GM23338 (cell line): ENCODE data around the gene STEEP1. TPM values are rescaled to one million over a fixed set of nuclear protein-coding genes. Genes with fewer than 3 reads are reported as not detected.

Experiments used
- ATAC-seq: fragments of 200-7000 bp; cut with Tn5 transposase; 3 replicates; pipeline ENCODE4 v1.9.1; 2020
- DNase-seq: peaks from one replicate; pipeline ENCODE4 v3.0.0-alpha.2; 2015; ENCODE audit warnings: low spot score
- H2AFZ ChIP-seq: fragments of 200-600 bp; sonication (generic); 2 replicates; pipeline ENCODE4 v1.8.0; 2016; ENCODE audit warnings: antibody characterized with exemption, mild to moderate bottlenecking, moderate library complexity
- H3F3A ChIP-seq: fragments of 200-600 bp; sonication (generic); replicated peaks from 2 replicates; pipeline ENCODE4 v1.8.0; 2017; ENCODE audit warnings: antibody characterized with exemption, mixed run types, low read depth
- H3K27ac ChIP-seq: fragments of 200-600 bp; sonication (generic); 2 replicates; pipeline ENCODE4 v1.6.1; 2016; ENCODE audit warnings: low read depth
- H3K27me3 ChIP-seq: fragments of 200-600 bp; sonication (generic); 2 replicates; pipeline ENCODE4 v1.8.0; 2016; ENCODE audit warnings: mild to moderate bottlenecking, mixed run types, moderate library complexity; ENCODE audit not compliant: insufficient read depth
- H3K36me3 ChIP-seq: fragments of 200-600 bp; sonication (generic); 2 replicates; pipeline ENCODE4 v1.8.0; 2016; ENCODE audit warnings: mild to moderate bottlenecking; ENCODE audit not compliant: insufficient read depth
- H3K4me1 ChIP-seq: fragments of 200-600 bp; sonication (generic); 2 replicates; pipeline ENCODE4 v1.8.0; 2016; ENCODE audit warnings: mild to moderate bottlenecking, moderate library complexity; ENCODE audit not compliant: insufficient read depth
- H3K4me2 ChIP-seq: fragments of 200-600 bp; sonication (generic); 2 replicates; pipeline ENCODE4 v1.7.1; 2017; ENCODE audit warnings: mixed run types
- H3K4me3 ChIP-seq: fragments of 200-600 bp; sonication (generic); 2 replicates; pipeline ENCODE4 v1.6.1; 2016; ENCODE audit warnings: mixed run types
- H3K79me2 ChIP-seq: fragments of 200-600 bp; sonication (generic); replicated peaks from 2 replicates; pipeline ENCODE4 v1.8.0; 2017; ENCODE audit warnings: mild to moderate bottlenecking; ENCODE audit not compliant: insufficient read depth
- H3K9me2 ChIP-seq: fragments of 200-600 bp; sonication (generic); 2 replicates; pipeline ENCODE4 v1.8.0; 2017; ENCODE audit not compliant: insufficient read depth
- H4K20me1 ChIP-seq: fragments of 200-600 bp; sonication (generic); replicated peaks from 2 replicates; pipeline ENCODE4 v1.8.0; 2017; ENCODE audit warnings: mild to moderate bottlenecking; ENCODE audit not compliant: insufficient read depth
- H3K27ac Mint-ChIP-seq: 2 replicates; pipeline ENCODE4 v1.8.0; 2020; ENCODE audit warnings: inconsistent platforms, mild to moderate bottlenecking, moderate library complexity, mixed read lengths
- H3K27me3 Mint-ChIP-seq: 3 replicates; pipeline ENCODE4 v1.8.0; 2022; ENCODE audit warnings: low read depth, mild to moderate bottlenecking, moderate library complexity, mixed read lengths, inconsistent platforms; ENCODE audit not compliant: insufficient read depth, poor library complexity
- H3K36me3 Mint-ChIP-seq: 3 replicates; pipeline ENCODE4 v1.8.0; 2021; ENCODE audit warnings: low read depth, mild to moderate bottlenecking, inconsistent platforms, moderate library complexity, mixed read lengths
- H3K4me1 Mint-ChIP-seq: 3 replicates; pipeline ENCODE4 v1.8.0; 2020; ENCODE audit warnings: mild to moderate bottlenecking, inconsistent platforms, mixed read lengths
- H3K4me3 Mint-ChIP-seq: 3 replicates; pipeline ENCODE4 v1.8.0; 2021; ENCODE audit warnings: moderate library complexity, mild to moderate bottlenecking, inconsistent platforms, mixed read lengths
- H3K9me3 Mint-ChIP-seq: 3 replicates; pipeline ENCODE4 v1.8.0; 2020; ENCODE audit warnings: moderate library complexity, mild to moderate bottlenecking, inconsistent platforms, mixed read lengths
- CREB1 ChIP-seq: fragments of 250-450 bp; sonication (Bioruptor Pico); IDR thresholded peaks from 2 replicates; pipeline ENCODE4 v1.5.0; 2020; ENCODE audit warnings: low read depth, mild to moderate bottlenecking, moderate library complexity
- CTCF ChIP-seq, 2 experiments: fragments of 200-600 bp in 1 of 2; sonication (generic) in 1 of 2; conservative IDR thresholded peaks; 2 replicates each; pipeline versions ENCODE4 v1.5.1 to v1.6.1; 2016 to 2017; ENCODE audit warnings: antibody characterized with exemption in 2 of 2, low read depth in 2 of 2, mild to moderate bottlenecking in 2 of 2, moderate library complexity in 1 of 2
- JUNB ChIP-seq: IDR thresholded peaks from one replicate; pipeline ENCODE4 v1.6.1; 2016; ENCODE audit warnings: antibody characterized with exemption; ENCODE audit not compliant: unreplicated experiment
- ZNF331 ChIP-seq: fragments of 250-450 bp; sonication (Bioruptor Pico); IDR thresholded peaks from 2 replicates; pipeline ENCODE4 v1.5.0; 2020; ENCODE audit warnings: low read depth, mild to moderate bottlenecking, moderate library complexity
- ZNF462 ChIP-seq: fragments of 250-450 bp; sonication (Bioruptor Pico); IDR thresholded peaks from 2 replicates; pipeline ENCODE4 v1.5.0; 2020; ENCODE audit warnings: mild to moderate bottlenecking, moderate library complexity
- polyA plus RNA-seq: library from polyadenylated mRNA; unstranded; fragments of >200 nt; fragmentation: Nextera tagmentation; extraction: Ambion mirVana; gene quantifications from 2 replicates; pipeline ENCODE4 v1.2.1, GENCODE V29; 2016
- total RNA-seq: library from RNA; depleted of rRNA; stranded (reverse); fragments of >200 nt; shearing (Covaris generic); gene quantifications from 2 replicates; pipeline ENCODE4 v1.2.3, GENCODE V29; 2014

STEEP1 gene
- total and polyA plus RNA-seq, 2 experiments from 2014 or later = 16.6 to 42.3 TPM

GRCh38 chrX:119503484-119503861, 61.7 kb downstream of the STEEP1 start:
- peaks cover 3% of the 10 kb centered on the region; the same call in 1 of the 3 replicates for H3K4me1 Mint-ChIP-seq
- no peaks in the 10 kb centered on the region for H3K79me2 ChIP-seq
- TF ChIP-seq ZNF462 (CRISPR knock-in tag) = no peak
- no peak for TF ChIP-seq CREB1 (CRISPR knock-in tag)
- H3F3A ChIP-seq = no peaks in the 10 kb centered on the region
- H2AFZ ChIP-seq = no peak overlapping the region
- H4K20me1 ChIP-seq = no peaks in the 10 kb centered on the region
- no peak overlapping the region for H3K4me2 ChIP-seq
- no peak overlapping the region for H3K27ac ChIP-seq
- peaks cover 6% of the 10 kb centered on the region for H3K27me3 Mint-ChIP-seq
- H3K4me3 Mint-ChIP-seq = no peak overlapping the region
- no peaks in the 10 kb centered on the region for H3K9me3 Mint-ChIP-seq
- no peaks in the 10 kb centered on the region for H3K4me1 ChIP-seq
- DNase-seq (no peak), ATAC-seq (no peak)
- no peaks in the 10 kb centered on the region for H3K36me3 ChIP-seq
- H3K27me3 ChIP-seq = no peaks in the 10 kb centered on the region
- no peaks in the 10 kb centered on the region for H3K36me3 Mint-ChIP-seq
- H3K4me3 ChIP-seq = no peak overlapping the region
- H3K27ac Mint-ChIP-seq = no peak overlapping the region
- H3K9me2 ChIP-seq = no peaks in the 10 kb centered on the region

- no peak overlapping the region for H3K4me2 ChIP-seq
- H3K27me3 Mint-ChIP-seq = peaks cover 6% of the 10 kb centered on the region
- no peaks in the 10 kb centered on the region for H3K4me1 ChIP-seq
- H3K27ac ChIP-seq = no peak overlapping the region
- no peak for ATAC-seq
- H2AFZ ChIP-seq = no peak overlapping the region
- no peaks in the 10 kb centered on the region for H3K36me3 ChIP-seq
- no peak overlapping the region for H3K4me3 Mint-ChIP-seq
- no peaks in the 10 kb centered on the region for H3K9me2 ChIP-seq
- H3F3A ChIP-seq = no peaks in the 10 kb centered on the region
- no peaks in the 10 kb centered on the region for H3K36me3 Mint-ChIP-seq
- no peaks in the 10 kb centered on the region for H3K79me2 ChIP-seq
- no peaks in the 10 kb centered on the region for H3K27me3 ChIP-seq
- peaks cover 3% of the 10 kb centered on the region; the same call in 1 of the 3 replicates for H3K4me1 Mint-ChIP-seq
- H4K20me1 ChIP-seq = no peaks in the 10 kb centered on the region
- H3K27ac Mint-ChIP-seq = no peak overlapping the region
- DNase-seq = no peak
- H3K4me3 ChIP-seq = no peak overlapping the region
- H3K9me3 Mint-ChIP-seq = no peaks in the 10 kb centered on the region
- TF ChIP-seq ZNF331 (CRISPR knock-in tag) = no peak
- no peak for TF ChIP-seq CTCF (conservative IDR thresholded peaks at IDR 0.05; ENCODE audit: low read depth in 2 of 2)
- no peak for TF ChIP-seq JUNB
These were observed 62.3 kb downstream of the STEEP1 start for GRCh38 chrX:119502727-119503483.
